GM18867 (cell line): ENCODE results near the gene RERGL.
"Not testable (repeated sequence)": the region's sequence is repeated elsewhere in the genome, so short reads cannot be mapped to it uniquely, and the experiment has no call there.

ENCODE experiments used
- ATAC-seq: cut with Tn5 transposase; IDR thresholded peaks from one replicate; pipeline ENCODE4 v1.9.1; 2021; ENCODE audit warnings: mild to moderate bottlenecking, moderate library complexity; ENCODE audit not compliant: unreplicated experiment

RERGL gene

GRCh38 chr12:18090093-18090492 lies at the start of gene RERGL:
Gene RERGL (minus strand): TSS chr12:18090193. CDS start chr12:18090140, 53 bp downstream.
- ATAC-seq, result no peak

DNA sequence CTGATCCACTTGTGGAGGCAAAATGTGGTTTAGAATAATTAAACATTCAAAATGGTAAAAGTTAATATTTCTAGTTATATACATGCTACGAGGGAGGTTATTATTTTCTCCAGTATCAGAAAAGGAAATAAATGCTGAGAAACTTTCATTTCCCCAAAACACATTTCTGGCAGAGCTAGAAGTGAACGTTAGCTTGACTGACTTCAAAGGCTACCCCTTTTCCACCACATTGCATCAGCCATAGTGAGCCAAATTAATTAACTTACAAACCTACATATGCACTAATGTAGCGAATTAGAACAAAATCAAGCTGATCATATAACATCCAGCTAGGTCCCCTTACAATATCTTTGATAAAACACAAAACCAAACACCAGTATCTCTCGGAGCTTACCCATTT lies 49.3 kb upstream of the RERGL start:
- no peak for ATAC-seq

GRCh38 chr12:18135509-18135908 lies 45.5 kb upstream of the RERGL start:
- no peak for ATAC-seq

- ATAC-seq, result no peak
Measured at GRCh38 chr12:18135086-18135485, 45.1 kb upstream of the RERGL start.

GRCh38 chr12:18130851-18131250 lies 40.9 kb upstream of the RERGL start:
- ATAC-seq, result peak; percentile 79

DNA sequence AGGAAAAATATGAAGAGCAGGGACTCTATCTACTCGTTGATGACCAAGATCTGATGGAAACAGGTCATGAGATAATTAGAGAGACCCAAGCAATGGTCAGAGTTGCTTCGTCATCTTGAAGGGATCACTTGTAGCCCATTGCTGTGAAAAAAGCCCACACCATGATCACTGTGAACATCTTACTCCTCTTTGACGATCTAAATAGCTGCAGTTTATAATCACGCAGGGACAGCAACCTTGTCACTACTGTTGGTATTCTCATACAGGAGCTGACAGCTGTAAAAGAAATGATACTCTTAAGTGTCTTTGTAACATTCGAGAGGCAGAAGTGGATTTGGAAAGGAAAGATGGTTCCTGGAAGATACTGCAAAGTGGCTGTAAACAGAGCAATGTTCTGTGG lies 33.7 kb upstream of the RERGL start:
- no peak for ATAC-seq

DNA sequence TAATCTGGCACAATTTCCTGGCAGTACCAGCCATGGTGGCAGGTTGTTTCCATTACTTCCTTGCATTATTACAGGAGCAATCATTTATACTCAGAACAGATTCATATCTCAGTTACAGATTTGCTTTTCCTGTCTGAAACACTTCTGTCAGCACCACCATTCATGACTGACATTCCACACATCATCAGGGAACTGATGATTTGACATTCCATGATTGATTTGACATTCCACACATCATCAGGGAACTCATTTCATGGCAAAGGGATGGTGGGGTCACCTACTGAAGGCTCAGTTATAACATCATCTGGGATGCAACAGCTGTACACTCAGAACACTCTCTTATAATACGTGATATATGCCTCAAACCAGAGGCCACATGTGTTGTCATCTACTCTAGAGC lies 30.9 kb upstream of the RERGL start:
- no peak for ATAC-seq

DNA sequence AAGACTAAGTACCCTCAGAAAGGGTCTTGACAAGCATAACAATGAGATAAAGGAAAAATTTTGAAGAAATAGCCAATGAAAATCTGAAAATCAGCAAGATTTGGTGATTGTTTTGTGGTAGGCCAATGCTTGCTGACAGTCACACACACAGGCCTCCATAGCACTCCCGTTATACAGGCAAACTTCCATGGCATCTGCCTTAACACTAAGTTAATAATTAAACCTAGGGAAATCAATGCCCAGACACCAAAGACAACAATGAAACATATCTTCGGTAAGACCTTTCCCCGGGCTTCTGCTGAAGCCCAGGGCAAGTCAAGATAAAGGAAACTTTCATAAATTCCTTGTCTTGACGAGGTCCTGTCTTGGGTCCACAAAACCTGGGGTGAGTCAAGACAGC lies 18.6 kb upstream of the RERGL start:
- ATAC-seq, result no peak

DNA sequence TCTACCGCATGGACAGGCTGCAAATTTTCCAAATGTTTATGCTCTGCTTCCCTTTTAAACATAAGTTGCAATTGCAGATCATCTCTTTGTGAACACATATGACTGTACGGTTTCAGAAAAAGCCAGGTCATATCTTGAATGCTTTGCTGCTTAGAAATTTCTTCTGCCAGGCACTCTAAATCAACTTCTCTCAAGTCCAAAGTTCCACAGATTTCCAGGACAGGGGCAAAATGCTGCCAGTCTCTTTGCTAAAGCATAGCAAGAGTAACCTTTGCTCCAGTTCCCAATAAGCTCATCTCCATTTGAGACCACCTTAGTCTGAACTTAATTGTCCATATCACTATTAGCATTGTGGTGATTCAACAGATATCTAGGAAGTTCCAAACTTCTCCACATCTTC lies 13.6 kb upstream of the RERGL start:
- no peak for ATAC-seq

- ATAC-seq, result no peak
Measured at GRCh38 chr12:18101043-18101442, 11.1 kb upstream of the RERGL start.

DNA sequence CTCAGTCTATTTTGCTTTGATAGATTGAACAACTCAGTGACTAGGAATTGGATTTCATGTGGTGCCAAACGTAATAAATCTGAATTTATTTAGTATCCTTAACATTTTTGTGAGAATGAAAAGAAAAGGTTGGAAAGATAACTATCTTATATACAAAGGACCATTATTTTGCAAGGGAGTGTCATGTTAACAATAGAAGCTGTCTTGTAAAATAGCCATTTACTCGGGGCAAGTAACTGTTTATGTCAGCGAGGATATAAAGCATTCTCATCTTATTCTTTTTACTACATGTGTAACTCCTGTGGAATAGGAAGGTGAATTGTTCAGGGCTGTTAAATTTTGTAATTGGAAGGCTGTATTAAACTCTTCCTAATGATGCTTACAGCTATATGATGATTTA lies 5.9 kb downstream of the RERGL start:
- no peak for ATAC-seq

DNA sequence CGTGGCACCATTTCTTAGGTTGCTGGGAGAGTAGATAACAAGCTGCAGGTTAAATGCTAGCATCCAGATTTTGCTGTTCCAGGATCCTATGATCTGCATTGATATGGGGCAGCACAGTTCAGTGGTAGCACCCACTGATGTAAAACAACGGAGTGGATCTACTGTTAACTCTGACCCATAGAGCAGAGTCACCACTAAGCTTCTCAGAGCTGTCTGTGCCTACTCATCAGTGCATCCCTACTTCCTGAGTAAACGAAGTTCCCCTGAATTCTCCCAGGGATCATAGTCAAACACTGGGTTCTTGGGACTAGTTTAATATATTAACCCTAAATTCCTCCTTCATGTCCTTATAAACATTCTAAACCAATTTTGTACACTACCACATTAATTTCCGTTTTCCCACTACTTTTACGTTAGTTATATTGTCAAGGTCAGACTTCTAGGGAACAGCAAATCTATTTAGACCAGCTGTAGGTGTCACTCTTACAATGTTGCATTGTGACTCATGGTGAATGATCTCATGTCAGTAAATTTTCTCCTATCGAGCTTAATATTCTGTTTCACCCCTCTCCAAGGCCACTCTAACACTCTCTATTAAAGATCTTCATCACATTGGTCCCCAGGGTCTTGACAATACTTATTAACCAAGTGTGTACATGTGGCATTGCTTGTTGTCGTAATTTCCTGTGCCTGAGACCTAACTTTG lies 10.3 kb downstream of the RERGL start:
- no peak for ATAC-seq

DNA sequence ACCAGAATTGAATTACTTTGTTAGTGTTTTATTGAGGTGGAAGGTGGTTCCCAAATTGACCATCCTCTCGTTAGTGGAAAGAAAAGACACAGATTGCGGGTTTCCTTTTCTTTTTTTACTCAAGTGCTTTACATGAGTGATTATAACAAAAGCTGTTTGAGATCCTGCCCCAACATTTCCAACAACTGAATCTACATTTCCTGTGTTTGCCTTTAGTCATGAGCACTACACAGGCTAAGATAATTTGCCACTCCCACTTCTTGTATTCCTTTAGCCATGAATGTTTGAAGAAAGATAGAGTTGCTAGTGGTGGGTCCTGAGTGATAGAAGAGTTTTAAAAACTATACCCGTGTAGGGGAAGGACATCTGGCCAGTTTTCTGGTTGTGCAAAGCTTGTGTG lies 16.0 kb downstream of the RERGL start:
- ATAC-seq, result no peak

DNA sequence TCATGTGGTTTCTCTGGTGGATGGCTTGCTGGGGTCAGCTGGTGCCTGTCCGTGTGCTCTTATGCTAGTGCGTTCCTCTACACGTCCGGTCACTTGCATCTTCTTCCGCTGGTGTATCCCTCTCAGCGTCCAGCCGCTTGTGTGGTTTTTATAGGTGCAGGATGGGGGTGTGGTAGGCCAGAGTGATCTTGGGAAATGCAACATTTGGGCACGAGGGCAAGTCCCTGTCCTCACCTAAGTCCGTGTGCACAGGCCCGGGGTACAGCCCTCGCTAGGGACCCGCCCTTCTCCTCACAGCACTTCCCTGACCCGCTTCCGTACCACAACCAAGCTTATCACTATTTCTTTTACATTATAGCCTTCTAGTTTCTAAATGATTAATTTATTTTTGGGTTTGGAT lies 17.3 kb downstream of the RERGL start:
- ATAC-seq, result no peak

- no peak for ATAC-seq
Measured at GRCh38 chr12:18071336-18071735, 18.7 kb downstream of the RERGL start.

- no peak for ATAC-seq
Measured at GRCh38 chr12:18068355-18068754, 21.6 kb downstream of the RERGL start.

- ATAC-seq, result no peak
Measured at GRCh38 chr12:18066666-18067065, 23.3 kb downstream of the RERGL start.

GRCh38 chr12:18062867-18063266 lies 27.1 kb downstream of the RERGL start:
- not testable (repeated sequence) for ATAC-seq

DNA sequence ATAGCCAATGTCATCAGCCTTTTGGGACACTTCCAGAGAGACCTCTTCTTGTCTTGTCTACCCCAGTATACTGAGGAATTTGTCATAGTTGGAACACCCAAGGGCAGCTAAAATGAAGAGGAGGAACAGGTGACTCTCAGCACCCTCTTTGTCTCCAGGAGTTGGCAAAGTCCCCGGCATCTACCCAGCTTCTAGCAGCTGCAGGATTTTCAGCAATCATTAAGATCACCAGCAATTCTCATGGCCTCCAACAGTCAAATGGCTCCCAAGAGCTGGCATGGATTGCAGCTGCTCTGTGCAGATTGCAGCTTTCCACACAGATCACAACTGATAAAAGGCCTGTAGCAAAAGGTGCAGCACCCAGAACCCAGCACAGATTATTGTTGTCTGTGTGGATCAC lies 32.9 kb downstream of the RERGL start:
- ATAC-seq, result no peak

GRCh38 chr12:18054925-18055619 lies 34.9 kb downstream of the RERGL start:
- ATAC-seq, result no peak

DNA sequence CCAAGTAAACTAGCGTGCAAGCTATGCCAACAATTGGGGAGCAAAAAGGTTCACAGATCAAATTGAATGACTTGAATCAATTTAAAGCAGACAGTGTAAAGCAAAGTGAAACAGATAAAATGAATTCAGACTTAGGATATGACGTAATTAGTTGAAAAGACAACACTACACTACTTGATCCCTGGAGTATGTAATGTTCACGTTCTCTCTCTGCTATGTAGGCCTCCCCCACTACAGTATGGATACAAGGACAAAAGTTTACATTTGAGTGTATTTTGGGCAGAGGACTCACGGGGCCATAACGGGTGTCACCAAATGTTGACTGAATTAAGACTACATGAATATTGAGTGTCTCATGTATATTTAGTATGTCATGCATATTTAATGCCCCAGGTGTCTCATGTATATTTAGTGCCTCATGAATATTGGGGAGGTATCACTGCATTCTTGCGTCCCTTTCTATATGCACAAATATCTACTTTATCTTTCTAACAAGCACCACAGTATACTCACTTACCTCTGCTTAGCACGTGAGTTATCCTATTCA lies 44.5 kb downstream of the RERGL start:
- no peak for ATAC-seq

DNA sequence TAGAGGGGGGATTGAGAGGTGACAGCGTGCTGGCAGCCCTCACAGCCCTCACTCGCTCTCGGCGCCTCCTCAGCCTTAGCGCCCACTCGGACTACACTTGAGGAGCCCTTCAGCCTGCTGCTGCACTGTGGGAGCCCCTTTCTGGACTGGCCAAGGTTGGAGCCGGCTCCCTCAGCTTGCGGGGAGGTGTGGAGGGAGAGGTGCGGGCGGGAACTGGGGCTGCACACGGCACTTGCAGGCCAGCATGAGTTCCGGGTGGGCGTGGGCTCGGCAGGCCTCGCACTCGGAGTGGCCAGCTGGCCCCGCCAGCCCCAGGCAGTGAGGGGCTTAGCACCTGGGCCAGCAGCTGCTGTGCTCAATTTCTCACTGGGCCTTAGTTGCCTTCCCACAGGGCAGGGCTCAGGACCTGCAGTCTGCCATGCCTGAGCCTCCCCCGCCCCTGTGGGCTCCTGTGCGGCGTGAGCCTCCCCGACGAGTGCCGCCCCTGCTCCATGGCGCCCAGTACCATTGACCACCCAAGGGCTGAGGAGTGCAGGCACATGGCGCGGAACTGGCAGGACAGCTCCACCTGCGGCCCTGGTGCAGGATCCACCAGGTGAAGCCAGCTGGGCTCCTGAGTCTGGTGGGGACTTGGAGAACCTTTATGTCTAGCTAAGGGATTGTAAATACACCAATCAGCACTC lies 49.8 kb downstream of the RERGL start:
- ATAC-seq, result not testable (repeated sequence)
